Testis (tissue), 2 donors: ENCODE results near the gene CBFA2T3.

Experiments
- CTCF ChIP-seq, 3 experiments: fragments of 450-650 bp in 2 of 3; fragments of 200-600 bp in 1 of 3; sonication (generic) in 1 of 3; IDR thresholded peaks; one replicate each; pipeline ENCODE4 v1.5.1; 2016 to 2019; ENCODE audit warnings: antibody characterized with exemption in 3 of 3, mild to moderate bottlenecking in 2 of 3, moderate library complexity in 1 of 3
- POLR2A ChIP-seq: fragments of 450-650 bp; IDR thresholded peaks from one replicate; pipeline ENCODE4 v1.6.1; 2017; ENCODE audit warnings: antibody characterized with exemption, mild to moderate bottlenecking, moderate library complexity

GRCh38 chr16:88930716-88931115, 46.3 kb downstream of the CBFA2T3 start:
- TF ChIP-seq CTCF (IDR thresholded peaks at IDR 0.05) (no peak), POLR2A (no peak)
